Caco-2 (cell line): ENCODE measurements around the gene TRAPPC10. TPM values are rescaled to one million over a fixed set of nuclear protein-coding genes. Genes with fewer than 3 reads are reported as not detected.

Experiments
- BruUV-seq: library from RNA; stranded (reverse); fragments of 400-500 nt; replicated peaks from 2 replicates; lab custom pipeline; 2021; lab: Mats Ljungman, UMichigan
- CTCF ChIA-PET: fragments of 300-600 bp; sonication (Branson Sonifier 250); formaldehyde crosslinking; loops from one replicate; lab custom pipeline; 2022; ENCODE audit warnings: antibody characterized with exemption; lab: Charles Lee
- POLR2A ChIA-PET: fragments of 300-600 bp; sonication (Branson Sonifier 250); formaldehyde crosslinking; loops from one replicate; lab custom pipeline; 2022; ENCODE audit warnings: antibody characterized with exemption; lab: Charles Lee
- DNase-seq, 2 experiments: peaks; one replicate each; pipeline versions ENCODE4 v3.0.0 to v3.0.0-alpha.2; 2020 to 2022
- H3K27me3 ChIP-seq: replicated peaks from 2 replicates; pipeline ENCODE4 v1.6.0; 2011; ENCODE audit warnings: low read length; ENCODE audit not compliant: control insufficient read depth, insufficient read depth
- H3K36me3 ChIP-seq: 2 replicates; pipeline ENCODE4 v1.5.1; 2011; ENCODE audit warnings: low read length; ENCODE audit not compliant: control insufficient read depth, insufficient read depth
- H3K4me1 ChIP-seq: fragments of 250-450 bp; sonication (Bioruptor Pico); 2 replicates; pipeline ENCODE4 v1.5.1; 2020; ENCODE audit warnings: mild to moderate bottlenecking
- H3K4me3 ChIP-seq: 2 replicates; pipeline ENCODE4 v1.5.1; 2011; ENCODE audit warnings: low read depth, mild to moderate bottlenecking, control low read depth, low read length
- H3K9me3 ChIP-seq: fragments of 250-450 bp; sonication (Bioruptor Pico); 2 replicates; pipeline ENCODE4 v1.5.1; 2020; ENCODE audit warnings: mild to moderate bottlenecking, moderate library complexity
- H3K27ac Mint-ChIP-seq: one replicate; pipeline ENCODE4 v1.8.0; 2022; ENCODE audit warnings: mixed read lengths; ENCODE audit not compliant: unreplicated experiment
- H3K27me3 Mint-ChIP-seq: one replicate; pipeline ENCODE4 v1.8.0; 2022; ENCODE audit warnings: mixed read lengths; ENCODE audit not compliant: insufficient read depth, unreplicated experiment
- H3K36me3 Mint-ChIP-seq: one replicate; pipeline ENCODE4 v1.8.0; 2022; ENCODE audit warnings: mild to moderate bottlenecking, mixed read lengths; ENCODE audit not compliant: insufficient read depth, unreplicated experiment
- H3K4me1 Mint-ChIP-seq: one replicate; pipeline ENCODE4 v1.8.0; 2022; ENCODE audit warnings: low read depth, mixed read lengths; ENCODE audit not compliant: unreplicated experiment
- H3K4me3 Mint-ChIP-seq: one replicate; pipeline ENCODE4 v1.8.0; 2022; ENCODE audit warnings: mild to moderate bottlenecking, moderate library complexity, mixed read lengths; ENCODE audit not compliant: unreplicated experiment
- H3K9me3 Mint-ChIP-seq: one replicate; pipeline ENCODE4 v1.8.0; 2022; ENCODE audit warnings: mixed read lengths; ENCODE audit not compliant: unreplicated experiment
- CTCF ChIP-seq, 2 experiments: fragments of 200-600 bp in 1 of 2; IDR thresholded peaks; 1 replicate in 1 of 2; 2 replicates in 1 of 2; pipeline versions ENCODE4 v1.5.1 to v1.8.0; 2011 to 2022; ENCODE audit warnings: antibody characterized with exemption in 1 of 2, control low read depth in 1 of 2, inconsistent platforms in 1 of 2, low read depth in 1 of 2, low read length in 1 of 2, mild to moderate bottlenecking in 1 of 2, moderate library complexity in 1 of 2; ENCODE audit not compliant: insufficient read depth in 1 of 2, severe bottlenecking in 1 of 2, unreplicated experiment in 1 of 2
- intact Hi-C: fragments of 100-400 bp; cut with micrococcal nuclease; formaldehyde crosslinking; loops from one replicate; pipeline ENCODE4 v1.10.0; 2022; ENCODE audit not compliant: unreplicated experiment
- total RNA-seq: library from RNA; stranded (reverse); gene quantifications from 2 replicates; pipeline ENCODE4 v1.2.3, GENCODE V29; 2022

Gene TRAPPC10
- total RNA-seq, 1 experiment from 2014 or later: 43.4 TPM

- TSS peak; percentile 28 for BruUV-seq
- no peak overlapping the region for H3K4me3 ChIP-seq
- POLR2A ChIA-PET: no interaction called here
- TF ChIP-seq CTCF (IDR thresholded peaks at IDR 0.05; ENCODE audit: insufficient read depth in 1 of 2, low read depth in 1 of 2, low read length in 1 of 2, severe bottlenecking in 1 of 2, unreplicated experiment in 1 of 2): no peak
- H3K4me1 Mint-ChIP-seq: no peaks in the 10 kb centered on the region
- H3K36me3 ChIP-seq: peaks cover 1% of the 10 kb centered on the region; the same call in 1 of the 2 replicates
- H3K27me3 ChIP-seq: no peaks in the 10 kb centered on the region
- CTCF ChIA-PET: interaction anchor here (0.7 to 1.1 kb wide), 2 partner anchors 9 to 174 kb away, joined by 6 read pairs; no protein-coding TSS in a partner anchor
- no peaks in the 10 kb centered on the region for H3K4me1 ChIP-seq
- no peaks in the 10 kb centered on the region for H3K9me3 Mint-ChIP-seq
- DNase-seq: no peak
- H3K9me3 ChIP-seq: no peaks in the 10 kb centered on the region
- no peaks in the 10 kb centered on the region for H3K27me3 Mint-ChIP-seq
- peaks cover 24% of the 10 kb centered on the region for H3K36me3 Mint-ChIP-seq
- intact Hi-C loops: no loop called here
- H3K27ac Mint-ChIP-seq: no peak overlapping the region
- no peak overlapping the region for H3K4me3 Mint-ChIP-seq
These were observed 28.2 kb upstream of the TRAPPC10 start for GRCh38 chr21:43983860-43984420.

- no peak for DNase-seq
- intact Hi-C loops: no loop called here
- Mint-ChIP-seq H3K4me3 (no peak overlapping the region), H3K27ac (no peak overlapping the region), H3K9me3 (no peaks in the 10 kb centered on the region), H3K4me1 (no peaks in the 10 kb centered on the region), H3K36me3 (peaks cover 24% of the 10 kb centered on the region), H3K27me3 (no peaks in the 10 kb centered on the region)
- no peak for TF ChIP-seq CTCF (IDR thresholded peaks at IDR 0.05; ENCODE audit: insufficient read depth in 1 of 2, low read depth in 1 of 2, low read length in 1 of 2, severe bottlenecking in 1 of 2, unreplicated experiment in 1 of 2)
- POLR2A ChIA-PET: no interaction called here
- BruUV-seq: no TSS peak
- H3K9me3 ChIP-seq: no peaks in the 10 kb centered on the region
- no peak overlapping the region for H3K4me3 ChIP-seq
- CTCF ChIA-PET: interaction anchor here (0.7 to 1.1 kb wide), 2 partner anchors 10 to 175 kb away, joined by 6 read pairs; no protein-coding TSS in a partner anchor
- H3K4me1 ChIP-seq: no peaks in the 10 kb centered on the region
- H3K36me3 ChIP-seq: peaks cover 1% of the 10 kb centered on the region; the same call in 1 of the 2 replicates
- H3K27me3 ChIP-seq: no peaks in the 10 kb centered on the region
These were observed 27.0 kb upstream of the TRAPPC10 start for GRCh38 chr21:43984905-43985689.

- ChIA-PET POLR2A (no interaction called here), CTCF (no interaction called here)
- BruUV-seq: no TSS peak
- H3K36me3 ChIP-seq: peaks cover 1% of the 10 kb centered on the region; the same call in 1 of the 2 replicates
- no peaks in the 10 kb centered on the region for H3K9me3 ChIP-seq
- no peak overlapping the region for H3K4me3 ChIP-seq
- Mint-ChIP-seq H3K36me3 (peaks cover 23% of the 10 kb centered on the region), H3K9me3 (no peaks in the 10 kb centered on the region), H3K4me3 (no peak overlapping the region), H3K27me3 (no peaks in the 10 kb centered on the region), H3K4me1 (no peaks in the 10 kb centered on the region), H3K27ac (no peak overlapping the region)
- no peaks in the 10 kb centered on the region for H3K27me3 ChIP-seq
- no peak for DNase-seq
- no peaks in the 10 kb centered on the region for H3K4me1 ChIP-seq
- intact Hi-C loops: no loop called here
- TF ChIP-seq CTCF (IDR thresholded peaks at IDR 0.05; ENCODE audit: insufficient read depth in 1 of 2, low read depth in 1 of 2, low read length in 1 of 2, severe bottlenecking in 1 of 2, unreplicated experiment in 1 of 2): no peak
These were observed 26.3 kb upstream of the TRAPPC10 start for GRCh38 chr21:43985690-43986251.
